B cell (primary cell): ENCODE results near the gene GNAI3. TPM values are rescaled to one million over a fixed set of nuclear protein-coding genes. Genes with fewer than 3 reads are reported as not detected.

Experiments
- ATAC-seq: fragments of 200-7000 bp; cut with Tn5 transposase; one replicate; pipeline ENCODE4 v1.10.0; 2021; ENCODE audit warnings: low read depth, mild to moderate bottlenecking, moderate number of reproducible peaks, moderate library complexity
- CTCF ChIA-PET: fragments of 350-600 bp; sonication (Branson Sonifier 250); formaldehyde crosslinking; loops from one replicate; lab custom pipeline; 2021; ENCODE audit warnings: antibody characterized with exemption, inconsistent platforms; lab: Charles Lee
- POLR2A ChIA-PET: fragments of 350-600 bp; sonication (Branson Sonifier 250); formaldehyde crosslinking; loops from one replicate; lab custom pipeline; 2021; ENCODE audit warnings: antibody characterized with exemption; lab: Charles Lee
- DNase-seq: peaks from one replicate; pipeline ENCODE4 v3.0.0; 2013
- H2AFZ ChIP-seq: 2 replicates; pipeline ENCODE4 v1.6.1; 2012; ENCODE audit warnings: mild to moderate bottlenecking, low read depth, low read length; ENCODE audit not compliant: insufficient read depth, poor library complexity, severe bottlenecking
- H3K27ac ChIP-seq, 2 donors: 1 replicate in 1 of 2; 2 replicates in 1 of 2; pipeline ENCODE4 v1.5.1; 2012 to 2013; ENCODE audit warnings: low read length in 2 of 2, mild to moderate bottlenecking in 2 of 2, moderate library complexity in 1 of 2
- H3K27me3 ChIP-seq, 4 experiments: fragments of 200-600 bp in 1 of 4; sonication (generic) in 1 of 4; replicated peaks in 1 of 4; 1 replicate in 2 of 4; 2 replicates in 2 of 4; pipeline versions ENCODE4 v1.6.1 to v1.7.0; 2013 to 2016; ENCODE audit warnings: low read length in 3 of 4, mild to moderate bottlenecking in 2 of 4, mixed read lengths in 1 of 4, moderate library complexity in 1 of 4; ENCODE audit not compliant: insufficient read depth in 4 of 4, control insufficient read depth in 3 of 4; ENCODE audit errors: control extremely low read depth in 1 of 4
- H3K36me3 ChIP-seq, 2 experiments: replicated peaks in 1 of 2; 1 replicate in 1 of 2; 2 replicates in 1 of 2; pipeline versions ENCODE4 v1.6.1 to v1.7.1; 2013; ENCODE audit warnings: low read length in 1 of 2; ENCODE audit not compliant: insufficient read depth in 2 of 2, control insufficient read depth in 1 of 2; ENCODE audit errors: control extremely low read depth in 1 of 2, extremely low read depth in 1 of 2
- H3K4me1 ChIP-seq, 2 donors: fragments of 200-600 bp in 1 of 2; sonication (generic) in 1 of 2; 1 replicate in 1 of 2; 2 replicates in 1 of 2; pipeline versions ENCODE4 v1.5.1 to v1.6.1; 2013 to 2017; ENCODE audit warnings: low read length in 2 of 2; ENCODE audit not compliant: control insufficient read depth in 2 of 2, insufficient read depth in 2 of 2
- H3K4me2 ChIP-seq: replicated peaks from 2 replicates; pipeline ENCODE3; 2012; ENCODE audit warnings: mild to moderate bottlenecking, low read depth, low read length; ENCODE audit not compliant: poor library complexity, severe bottlenecking
- H3K4me3 ChIP-seq, 5 experiments: fragments of 200-600 bp in 1 of 5; sonication (generic) in 1 of 5; 1 replicate in 3 of 5; 2 replicates in 2 of 5; pipeline versions ENCODE4 v1.5.1 to v1.7.0; 2011 to 2016; ENCODE audit warnings: low read length in 4 of 5, mild to moderate bottlenecking in 4 of 5, low read depth in 2 of 5, control low read depth in 1 of 5, moderate library complexity in 1 of 5; ENCODE audit not compliant: insufficient read depth in 1 of 5; ENCODE audit errors: control extremely low read depth in 1 of 5, extremely low read depth in 1 of 5
- H3K79me2 ChIP-seq: fragments of 200-600 bp; sonication (generic); one replicate; pipeline ENCODE4 v1.6.0; 2016; ENCODE audit warnings: low read length; ENCODE audit not compliant: control insufficient read depth, insufficient read depth
- H3K9ac ChIP-seq: fragments of 200-600 bp; sonication (generic); 2 replicates; pipeline ENCODE4 v1.6.1; 2017; ENCODE audit warnings: mild to moderate bottlenecking, low read length, moderate library complexity
- H3K9me3 ChIP-seq, 3 donors: one replicate each; pipeline versions ENCODE4 v1.6.1 to v1.7.1; 2013; ENCODE audit warnings: low read length in 2 of 3; ENCODE audit not compliant: control insufficient read depth in 2 of 3, insufficient read depth in 1 of 3; ENCODE audit errors: control extremely low read depth in 1 of 3
- H4K20me1 ChIP-seq: 2 replicates; pipeline ENCODE4 v1.6.0; 2012; ENCODE audit warnings: mild to moderate bottlenecking, low read length; ENCODE audit not compliant: insufficient read depth, control insufficient read depth, poor library complexity, severe bottlenecking
- H3K27ac Mint-ChIP-seq: one replicate; pipeline ENCODE4 v1.8.0; 2021; ENCODE audit warnings: mixed read lengths
- H3K27me3 Mint-ChIP-seq: one replicate; pipeline ENCODE4 v1.8.0; 2021; ENCODE audit warnings: mixed read lengths
- H3K4me1 Mint-ChIP-seq: one replicate; pipeline ENCODE4 v1.8.0; 2021; ENCODE audit warnings: mixed read lengths
- H3K4me3 Mint-ChIP-seq: one replicate; pipeline ENCODE4 v1.8.0; 2021; ENCODE audit warnings: mixed read lengths
- H3K9me3 Mint-ChIP-seq: one replicate; pipeline ENCODE4 v1.8.0; 2022; ENCODE audit warnings: mixed read lengths; ENCODE audit not compliant: insufficient read depth
- EZH2 ChIP-seq: IDR thresholded peaks from 2 replicates; pipeline ENCODE4 v1.6.1; 2012; ENCODE audit warnings: borderline replicate concordance, low read depth, mild to moderate bottlenecking, moderate library complexity, low read length; ENCODE audit not compliant: insufficient read depth, poor library complexity, severe bottlenecking
- WGBS: methylation state at CpG from one replicate; pipeline ENCODE4 v1.1.5; 2013; ENCODE audit warnings: missing lambda C conversion rate; ENCODE audit not compliant: insufficient coverage; 5-methylcytosine and 5-hydroxymethylcytosine counted together
- intact Hi-C: fragments of 100-400 bp; cut with micrococcal nuclease; formaldehyde crosslinking; loops from one replicate; pipeline ENCODE4 v1.10.0; 2022
- polyA plus RNA-seq: library from polyadenylated mRNA; depleted of rRNA; stranded (reverse); fragments of >200 nt; gene quantifications from 2 replicates; pipeline ENCODE4 v1.2.3, GENCODE V29; 2012
- total RNA-seq, 2 donors: library from RNA; stranded (reverse); fragments of 120-200 nt in 1 of 2; gene quantifications; 1 replicate in 1 of 2; 2 replicates in 1 of 2; pipeline versions ENCODE4 v1.2.3 to v1.2.4, GENCODE V29; 2013 to 2022
- TF ChIP-seq, protein P1 (sequence below): fragments of 200-600 bp; IDR thresholded peaks from one replicate; pipeline ENCODE4 v1.8.0; 2022; ENCODE audit warnings: antibody characterized with exemption, mild to moderate bottlenecking

The GNAI3 gene
- total and polyA plus RNA-seq, 2 donors (not counting 1 experiment from before 2014, with no cell fraction given), result 1.6 to 8.5 TPM

DNA sequence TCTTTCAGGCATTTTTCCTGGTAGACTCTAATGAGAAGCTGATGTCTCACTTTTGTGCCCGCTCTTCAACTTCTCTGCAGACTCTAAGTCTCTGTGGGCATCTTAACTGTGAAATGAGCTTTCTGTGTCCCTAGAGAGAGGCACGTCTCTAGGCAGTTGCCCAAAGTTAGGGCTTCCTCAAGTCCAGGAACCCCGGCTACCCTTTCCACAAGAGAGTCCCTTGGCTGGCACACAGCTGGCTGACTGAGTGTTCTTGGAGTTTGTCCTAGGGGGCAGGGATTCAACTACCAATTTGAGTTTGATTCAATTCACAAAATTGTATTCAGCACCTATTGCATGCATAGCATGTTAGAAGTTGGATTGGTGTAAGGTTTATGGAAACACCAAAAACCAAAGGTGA lies 7.3 kb upstream of the GNAI3 start:
- WGBS, result 100% methylated on average over 1 of the region's 3 CpGs
- H3K4me3 Mint-ChIP-seq, result no peak overlapping the region
- ChIA-PET POLR2A (no interaction called here), CTCF (interaction anchor here (0.9 to 21.6 kb wide), 8 partner anchors 9 to 443 kb away, joined by 3 to 926 read pairs (median 5); partner anchors contain the start of genes AHCYL1, AMIGO1, ATXN7L2 and CYB561D1)
- H3K4me1 Mint-ChIP-seq, result peaks cover under 1% of the 10 kb centered on the region
- H3K9me3 ChIP-seq, result no peaks in the 10 kb centered on the region
- H3K27me3 ChIP-seq, result no peaks in the 10 kb centered on the region
- H3K27me3 Mint-ChIP-seq, result peaks cover 3% of the 10 kb centered on the region
- no peak overlapping the region for H3K4me3 ChIP-seq
- H3K27ac ChIP-seq, result no peak overlapping the region
- no peak overlapping the region for H3K9ac ChIP-seq
- DNase-seq (no peak), ATAC-seq (no peak)
- no peak overlapping the region for H2AFZ ChIP-seq
- no peaks in the 10 kb centered on the region for H3K4me1 ChIP-seq
- TF ChIP-seq, protein P1, sequence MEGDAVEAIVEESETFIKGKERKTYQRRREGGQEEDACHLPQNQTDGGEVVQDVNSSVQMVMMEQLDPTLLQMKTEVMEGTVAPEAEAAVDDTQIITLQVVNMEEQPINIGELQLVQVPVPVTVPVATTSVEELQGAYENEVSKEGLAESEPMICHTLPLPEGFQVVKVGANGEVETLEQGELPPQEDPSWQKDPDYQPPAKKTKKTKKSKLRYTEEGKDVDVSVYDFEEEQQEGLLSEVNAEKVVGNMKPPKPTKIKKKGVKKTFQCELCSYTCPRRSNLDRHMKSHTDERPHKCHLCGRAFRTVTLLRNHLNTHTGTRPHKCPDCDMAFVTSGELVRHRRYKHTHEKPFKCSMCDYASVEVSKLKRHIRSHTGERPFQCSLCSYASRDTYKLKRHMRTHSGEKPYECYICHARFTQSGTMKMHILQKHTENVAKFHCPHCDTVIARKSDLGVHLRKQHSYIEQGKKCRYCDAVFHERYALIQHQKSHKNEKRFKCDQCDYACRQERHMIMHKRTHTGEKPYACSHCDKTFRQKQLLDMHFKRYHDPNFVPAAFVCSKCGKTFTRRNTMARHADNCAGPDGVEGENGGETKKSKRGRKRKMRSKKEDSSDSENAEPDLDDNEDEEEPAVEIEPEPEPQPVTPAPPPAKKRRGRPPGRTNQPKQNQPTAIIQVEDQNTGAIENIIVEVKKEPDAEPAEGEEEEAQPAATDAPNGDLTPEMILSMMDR, result no peak
- no peaks in the 10 kb centered on the region for H4K20me1 ChIP-seq
- H3K36me3 ChIP-seq, result no peaks in the 10 kb centered on the region
- no peak overlapping the region for H3K27ac Mint-ChIP-seq
- intact Hi-C loops, result no loop called here
- no peak overlapping the region for H3K4me2 ChIP-seq
- no peaks in the 10 kb centered on the region for H3K9me3 Mint-ChIP-seq
- no peaks in the 10 kb centered on the region for H3K79me2 ChIP-seq

DNA sequence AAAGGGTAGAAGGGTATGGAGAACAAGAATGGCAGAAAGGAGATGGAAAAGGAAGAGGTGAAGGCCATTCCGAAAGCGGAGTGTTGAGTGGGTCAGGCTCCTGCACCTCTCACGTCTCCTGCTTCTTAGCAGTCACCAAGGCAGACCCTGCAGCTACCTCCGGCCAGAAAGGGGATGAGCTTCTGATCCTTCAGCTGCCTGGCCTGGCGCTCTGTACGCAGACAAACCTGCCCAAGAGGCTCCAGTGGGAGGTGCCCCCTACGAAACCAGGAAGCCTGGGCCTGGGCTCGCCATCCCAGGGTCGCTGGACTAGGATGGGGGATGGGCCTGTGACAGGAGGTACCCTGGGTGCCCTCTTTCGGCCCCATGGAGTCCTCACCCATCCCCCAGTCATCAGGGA lies 5.8 kb upstream of the GNAI3 start:
- 93% methylated on average over 9 of the region's 10 CpGs for WGBS
- H3K27me3 Mint-ChIP-seq, result peaks cover 3% of the 10 kb centered on the region

More for the DNA sequence above, 5.8 kb upstream of the GNAI3 start:
- ChIA-PET POLR2A (no interaction called here), CTCF (interaction anchor here (4.8 to 21.6 kb wide), 3 partner anchors 10 to 93 kb away, joined by 41 to 926 read pairs (median 276); partner anchors contain the start of genes AMIGO1, ATXN7L2 and CYB561D1)
- no peak overlapping the region for H2AFZ ChIP-seq
- intact Hi-C loops, result no loop called here
- TF ChIP-seq, protein P1, result no peak
- no peak for TF ChIP-seq EZH2
- no peaks in the 10 kb centered on the region for H4K20me1 ChIP-seq
- peaks cover 16% of the 10 kb centered on the region for H3K4me1 Mint-ChIP-seq
- H3K4me3 Mint-ChIP-seq, result no peak overlapping the region
- no peak overlapping the region for H3K4me2 ChIP-seq
- no peak overlapping the region for H3K27ac Mint-ChIP-seq
- no peaks in the 10 kb centered on the region for H3K27me3 ChIP-seq
- H3K4me1 ChIP-seq, result peaks cover 13 to 14% of the 10 kb centered on the region in 2 donors
- no peak overlapping the region for H3K9ac ChIP-seq
- peaks cover 14% of the 10 kb centered on the region for H3K79me2 ChIP-seq
- no peaks in the 10 kb centered on the region for H3K9me3 ChIP-seq
- H3K9me3 Mint-ChIP-seq, result no peaks in the 10 kb centered on the region
- H3K4me3 ChIP-seq, result no peak overlapping the region
- ATAC-seq (no peak), DNase-seq (no peak)
- H3K27ac ChIP-seq, result no peak overlapping the region
- no peaks in the 10 kb centered on the region for H3K36me3 ChIP-seq
